Endodermal cell (in vitro differentiated cells): Measurements from ENCODE around the gene CDC20. TPM values are rescaled to one million over a fixed set of nuclear protein-coding genes. Genes with fewer than 3 reads are reported as not detected.
"Not testable (repeated sequence)": the region's sequence is repeated elsewhere in the genome, so short reads cannot be mapped to it uniquely, and the experiment has no call there.

Experiments used
- DNase-seq: peaks from one replicate; pipeline ENCODE4 v3.0.0-alpha.2; 2017
- H3K27ac ChIP-seq: 2 replicates; pipeline ENCODE4 v1.5.1; 2013; ENCODE audit warnings: mild to moderate bottlenecking, low read depth, low read length, moderate library complexity
- H3K27me3 ChIP-seq: 2 replicates; pipeline ENCODE4 v1.6.1; 2013; ENCODE audit warnings: mild to moderate bottlenecking, low read length, moderate library complexity; ENCODE audit not compliant: insufficient read depth, control insufficient read depth, poor library complexity, severe bottlenecking
- H3K36me3 ChIP-seq: 2 replicates; pipeline ENCODE4 v1.7.0; 2013; ENCODE audit warnings: mild to moderate bottlenecking, low read length, moderate library complexity; ENCODE audit not compliant: control insufficient read depth, insufficient read depth
- H3K4me1 ChIP-seq: one replicate; pipeline ENCODE4 v1.7.0; 2013; ENCODE audit warnings: low read length; ENCODE audit not compliant: control insufficient read depth, insufficient read depth
- H3K4me3 ChIP-seq: 2 replicates; pipeline ENCODE4 v1.5.1; 2013; ENCODE audit warnings: mild to moderate bottlenecking, low read length, moderate library complexity
- H3K9ac ChIP-seq: 2 replicates; pipeline ENCODE4 v1.6.1; 2013; ENCODE audit warnings: mild to moderate bottlenecking, low read length, moderate library complexity; ENCODE audit not compliant: poor library complexity, severe bottlenecking; ENCODE audit errors: extremely low read depth
- H3K9me3 ChIP-seq: 2 replicates; pipeline ENCODE4 v1.6.1; 2013; ENCODE audit warnings: mild to moderate bottlenecking, low read length, moderate library complexity; ENCODE audit not compliant: control insufficient read depth
- H3K27ac Mint-ChIP-seq: 2 replicates; pipeline ENCODE4 v1.8.0; 2020; ENCODE audit warnings: mixed read lengths
- H3K27me3 Mint-ChIP-seq: 2 replicates; pipeline ENCODE4 v1.8.0; 2021; ENCODE audit warnings: mild to moderate bottlenecking, mixed read lengths; ENCODE audit not compliant: insufficient read depth
- H3K36me3 Mint-ChIP-seq: 2 replicates; pipeline ENCODE4 v1.8.0; 2020; ENCODE audit warnings: low read depth, mixed read lengths
- H3K4me1 Mint-ChIP-seq: 2 replicates; pipeline ENCODE4 v1.8.0; 2020; ENCODE audit warnings: mixed read lengths
- H3K4me3 Mint-ChIP-seq: 2 replicates; pipeline ENCODE4 v1.8.0; 2020; ENCODE audit warnings: mild to moderate bottlenecking, moderate library complexity, mixed read lengths
- H3K9me3 Mint-ChIP-seq: 2 replicates; pipeline ENCODE4 v1.8.0; 2020; ENCODE audit warnings: mild to moderate bottlenecking, mixed read lengths
- WGBS, 2 experiments: methylation state at CpG; one replicate each; pipeline versions ENCODE4 v1.1.5 to v1.1.7; 2013; ENCODE audit warnings: missing lambda C conversion rate in 2 of 2, mixed read lengths in 1 of 2; ENCODE audit not compliant: insufficient coverage in 1 of 2, insufficient read length in 1 of 2; 5-methylcytosine and 5-hydroxymethylcytosine counted together
- total RNA-seq, 2 donors: library from RNA; stranded (reverse); fragmentation: NEBNext Ultra II Directional in 1 of 2; extraction: Animal tissue kit (Norgen Biotek cat#: 25700) in 1 of 2; gene quantifications; 2 replicates in 1 of 2; 3 replicates in 1 of 2; pipeline ENCODE4 v1.2.1, GENCODE V29; 2021
- TF ChIP-seq, protein P1 (sequence below): fragments of 200-600 bp; sonication (generic); conservative IDR thresholded peaks from 2 replicates; pipeline ENCODE4 v1.5.0; 2021; ENCODE audit warnings: antibody characterized with exemption, mild to moderate bottlenecking

The CDC20 gene
- total RNA-seq, 2 donors from 2014 or later, result 126 to 149 TPM

DNA sequence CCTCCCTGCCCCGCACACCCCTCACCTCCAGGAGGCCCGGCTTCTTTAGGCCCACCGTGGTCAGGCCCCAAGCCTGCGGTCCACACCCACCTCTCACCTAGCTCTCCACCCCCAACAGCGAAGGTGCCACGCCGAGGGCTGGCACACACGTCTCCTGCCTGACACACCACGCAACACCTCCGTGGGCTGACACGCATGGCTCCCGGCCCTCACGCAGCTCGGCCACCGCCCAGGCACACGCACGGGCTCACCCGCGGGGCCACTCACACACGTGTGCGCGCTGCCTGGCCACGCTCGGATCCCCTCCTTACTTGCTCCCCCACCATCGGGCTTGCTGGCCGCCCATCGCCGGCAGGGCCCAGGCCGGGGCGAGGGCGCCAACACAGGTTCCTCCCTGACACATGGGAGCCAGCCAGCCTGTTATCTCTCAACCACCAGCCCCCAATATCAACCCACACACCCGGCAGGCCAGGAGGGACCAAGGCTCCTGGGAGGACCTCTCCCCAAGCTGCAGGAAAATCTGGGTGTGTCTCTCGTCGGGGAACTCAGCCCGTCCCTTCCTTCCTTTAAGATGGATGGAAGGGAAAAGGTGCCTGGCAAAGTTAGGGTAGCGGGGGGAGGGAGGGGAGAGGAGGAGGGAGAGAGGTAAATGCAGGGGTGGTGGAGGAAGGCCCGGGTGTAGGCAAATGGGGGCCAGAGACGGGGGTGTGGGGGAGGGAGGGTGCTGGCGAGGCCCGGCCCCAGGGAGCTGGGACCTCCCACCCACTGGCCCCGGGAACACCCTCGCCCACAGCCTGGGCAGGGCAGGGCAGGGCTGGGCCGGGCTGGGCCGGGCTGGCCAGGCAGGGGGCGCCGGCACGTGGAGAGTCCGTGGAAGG, 8.5 kb downstream of the CDC20 start:
- Histone ChIP-seq H3K4me3 (peak overlapping the region; percentile 90), H3K9me3 (no peaks in the 10 kb centered on the region), H3K27ac (no peak overlapping the region), H3K9ac (peak overlapping the region; percentile 27), H3K36me3 (peaks cover 19% of the 10 kb centered on the region), H3K27me3 (no peaks in the 10 kb centered on the region), H3K4me1 (peaks cover 5% of the 10 kb centered on the region)
- TF ChIP-seq, protein P1, sequence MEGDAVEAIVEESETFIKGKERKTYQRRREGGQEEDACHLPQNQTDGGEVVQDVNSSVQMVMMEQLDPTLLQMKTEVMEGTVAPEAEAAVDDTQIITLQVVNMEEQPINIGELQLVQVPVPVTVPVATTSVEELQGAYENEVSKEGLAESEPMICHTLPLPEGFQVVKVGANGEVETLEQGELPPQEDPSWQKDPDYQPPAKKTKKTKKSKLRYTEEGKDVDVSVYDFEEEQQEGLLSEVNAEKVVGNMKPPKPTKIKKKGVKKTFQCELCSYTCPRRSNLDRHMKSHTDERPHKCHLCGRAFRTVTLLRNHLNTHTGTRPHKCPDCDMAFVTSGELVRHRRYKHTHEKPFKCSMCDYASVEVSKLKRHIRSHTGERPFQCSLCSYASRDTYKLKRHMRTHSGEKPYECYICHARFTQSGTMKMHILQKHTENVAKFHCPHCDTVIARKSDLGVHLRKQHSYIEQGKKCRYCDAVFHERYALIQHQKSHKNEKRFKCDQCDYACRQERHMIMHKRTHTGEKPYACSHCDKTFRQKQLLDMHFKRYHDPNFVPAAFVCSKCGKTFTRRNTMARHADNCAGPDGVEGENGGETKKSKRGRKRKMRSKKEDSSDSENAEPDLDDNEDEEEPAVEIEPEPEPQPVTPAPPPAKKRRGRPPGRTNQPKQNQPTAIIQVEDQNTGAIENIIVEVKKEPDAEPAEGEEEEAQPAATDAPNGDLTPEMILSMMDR, result no peak
- Mint-ChIP-seq H3K27me3 (no peaks in the 10 kb centered on the region), H3K27ac (no peak overlapping the region), H3K9me3 (no peaks in the 10 kb centered on the region), H3K4me3 (peak overlapping the region; percentile 60), H3K36me3 (peaks cover 28% of the 10 kb centered on the region), H3K4me1 (peaks cover 23% of the 10 kb centered on the region)
- no peak for DNase-seq
- WGBS, 2 experiments, result 9 to 22% methylated on average over 4 to 48 of the region's 48 CpGs

DNA sequence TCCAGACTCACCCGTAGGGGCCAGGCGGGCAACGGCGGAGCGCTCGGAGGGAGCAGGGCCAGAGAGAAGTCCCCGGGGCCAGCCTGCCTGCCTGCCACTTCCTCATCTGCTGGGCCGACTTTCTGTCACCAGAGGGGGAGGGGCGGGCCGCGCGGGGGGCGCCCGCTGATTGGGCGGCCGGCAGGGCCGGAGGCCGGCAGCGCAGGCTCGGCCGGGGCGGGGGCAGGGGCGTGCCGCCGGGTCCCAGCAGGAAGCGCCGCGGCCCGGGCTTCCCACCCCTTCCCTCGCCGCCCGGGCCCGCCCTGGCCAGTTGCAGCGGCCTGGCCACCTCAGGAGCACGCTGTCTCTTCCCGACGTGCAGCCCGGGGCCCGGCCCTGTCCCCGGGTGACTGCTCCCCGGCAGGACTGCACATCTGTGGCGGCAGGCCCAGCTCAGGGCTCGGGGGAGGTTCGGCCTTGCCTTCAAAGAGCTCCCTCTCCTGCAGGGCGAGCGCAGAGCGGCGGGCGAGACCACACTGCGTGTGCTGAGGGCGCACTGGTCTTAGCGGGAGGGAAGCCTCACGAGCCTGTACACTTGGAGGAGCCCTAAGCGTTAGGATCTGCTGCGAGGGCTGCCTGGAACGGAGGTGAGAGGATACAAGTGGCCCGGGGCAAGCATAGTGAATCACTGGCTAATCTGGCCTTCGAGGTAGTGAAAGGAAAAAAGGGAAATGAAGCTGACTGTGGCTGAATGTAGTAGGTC, 9.3 kb downstream of the CDC20 start, which contains the start of gene ELOVL1:
TSS of gene ELOVL1 (minus strand) at position 108 of the 742 bp plus-strand sequence. CDS start 2,402 bp downstream, outside the sequence.
- no peaks in the 10 kb centered on the region for H3K27me3 Mint-ChIP-seq
- H3K27ac ChIP-seq, result peak within 1 kb of the TSS; percentile 83
- TF ChIP-seq, protein P1, result peak; percentile 52
- H3K4me1 ChIP-seq, result peaks cover 5% of the 10 kb centered on the region
- peak; percentile 96 for DNase-seq
- peak within 1 kb of the TSS; percentile 60 for H3K4me3 Mint-ChIP-seq
- peaks cover 20% of the 10 kb centered on the region for H3K36me3 Mint-ChIP-seq
- no peaks in the 10 kb centered on the region for H3K9me3 ChIP-seq
- peaks cover 23% of the 10 kb centered on the region for H3K4me1 Mint-ChIP-seq
- peak within 1 kb of the TSS; percentile 90 for H3K4me3 ChIP-seq
- H3K9ac ChIP-seq, result peak within 1 kb of the TSS; percentile 52
- no peaks in the 10 kb centered on the region for H3K9me3 Mint-ChIP-seq
- H3K36me3 ChIP-seq, result peaks cover 16% of the 10 kb centered on the region
- no peaks in the 10 kb centered on the region for H3K27me3 ChIP-seq
- 1% methylated on average over 38 to 58 of the region's 58 CpGs for WGBS, 2 experiments
- H3K27ac Mint-ChIP-seq, result peak within 1 kb of the TSS; percentile 86

DNA sequence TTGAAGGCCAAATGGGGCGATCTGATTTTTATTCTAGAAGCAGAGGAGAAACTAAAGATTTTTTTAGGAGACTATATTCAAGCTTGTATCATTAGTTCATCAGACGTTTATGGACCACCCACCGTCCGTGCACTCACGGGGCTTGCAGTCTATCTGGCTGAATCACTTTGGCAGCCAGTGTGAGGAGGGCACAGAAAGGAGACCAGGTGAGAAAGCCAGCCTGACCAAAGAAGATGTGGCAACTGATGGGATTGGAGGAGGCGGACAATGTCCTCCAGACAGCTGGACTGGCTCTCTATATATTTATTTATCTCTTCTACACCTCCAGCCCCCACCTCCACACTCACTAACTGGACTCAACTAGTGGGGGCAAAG, 9.9 kb downstream of the CDC20 start:
- Mint-ChIP-seq H3K27me3 (no peaks in the 10 kb centered on the region), H3K36me3 (peaks cover 17% of the 10 kb centered on the region), H3K4me3 (peak overlapping the region; percentile 60), H3K4me1 (peaks cover 23% of the 10 kb centered on the region), H3K27ac (peak overlapping the region; percentile 86), H3K9me3 (no peaks in the 10 kb centered on the region)
- H3K27ac ChIP-seq, result peak overlapping the region; percentile 83
- peak overlapping the region; percentile 81 for H3K4me3 ChIP-seq
- no peak for DNase-seq
- H3K9me3 ChIP-seq, result no peaks in the 10 kb centered on the region
- WGBS, 2 experiments, result 40 to 45% methylated on average over 4 to 6 of the region's 6 CpGs
- TF ChIP-seq, protein P1, result no peak
- no peaks in the 10 kb centered on the region for H3K27me3 ChIP-seq
- peaks cover 16% of the 10 kb centered on the region for H3K36me3 ChIP-seq
- H3K9ac ChIP-seq, result peak overlapping the region; percentile 52
- H3K4me1 ChIP-seq, result peaks cover 5% of the 10 kb centered on the region

DNA sequence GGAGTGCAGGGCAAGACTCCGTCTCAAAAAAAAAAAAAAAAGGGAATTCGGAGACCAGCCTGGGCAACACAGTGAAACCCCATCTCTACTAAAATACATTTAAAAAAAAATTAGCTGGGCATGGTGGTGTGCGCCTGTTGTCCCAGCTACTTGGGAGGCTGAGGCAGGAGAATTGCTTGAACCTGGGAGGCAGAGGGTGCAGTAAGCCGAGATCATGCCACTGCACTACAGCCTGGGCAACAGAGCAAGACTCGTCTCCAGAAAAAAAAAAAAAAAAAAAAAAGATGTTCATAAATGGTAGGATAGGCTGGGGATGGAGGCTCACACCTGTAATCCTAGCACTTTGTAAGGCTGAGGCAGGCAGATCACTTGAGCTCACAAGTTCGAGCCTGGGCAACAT, 11.0 kb downstream of the CDC20 start:
- not testable (repeated sequence) for H3K4me1 ChIP-seq, H3K36me3 Mint-ChIP-seq, H3K27me3 ChIP-seq, H3K4me3 Mint-ChIP-seq, H3K9me3 ChIP-seq, H3K27ac Mint-ChIP-seq, H3K27ac ChIP-seq, H3K9ac ChIP-seq, DNase-seq, H3K36me3 ChIP-seq, H3K4me3 ChIP-seq, H3K27me3 Mint-ChIP-seq, H3K9me3 Mint-ChIP-seq
- peaks cover 23% of the 10 kb centered on the region for H3K4me1 Mint-ChIP-seq
- 93 to 94% methylated on average over 3 to 5 of the region's 6 CpGs for whole genome bisulfite sequencing, 2 experiments
